ENCODE results near the gene KRTAP5-4. TPM values are rescaled to one million over a fixed set of nuclear protein-coding genes. Genes with fewer than 3 reads are reported as not detected.
"Not testable (repeated sequence)": the region's sequence is repeated elsewhere in the genome, so short reads cannot be mapped to it uniquely, and the experiment has no call there.

The KRTAP5-4 gene, protein sequence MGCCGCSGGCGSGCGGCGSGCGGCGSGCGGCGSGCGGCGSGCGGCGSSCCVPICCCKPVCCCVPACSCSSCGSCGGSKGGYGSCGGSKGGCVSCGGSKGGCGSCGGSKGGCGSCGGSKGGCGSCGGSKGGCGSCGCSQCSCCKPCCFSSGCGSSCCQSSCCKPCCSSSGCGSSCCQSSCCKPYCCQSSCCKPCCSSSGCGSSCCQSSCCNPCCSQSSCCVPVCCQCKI
- total RNA-seq (2021) (not detected in 2 replicates), Bru-seq, nascent RNA (not detected), BruChase-seq, experiment 1, labeled RNA remaining after a 2-hour chase (not detected), BruChase-seq, experiment 2, labeled RNA remaining after a 6-hour chase (not detected)
- long read RNA-seq: 0 reads

DNA sequence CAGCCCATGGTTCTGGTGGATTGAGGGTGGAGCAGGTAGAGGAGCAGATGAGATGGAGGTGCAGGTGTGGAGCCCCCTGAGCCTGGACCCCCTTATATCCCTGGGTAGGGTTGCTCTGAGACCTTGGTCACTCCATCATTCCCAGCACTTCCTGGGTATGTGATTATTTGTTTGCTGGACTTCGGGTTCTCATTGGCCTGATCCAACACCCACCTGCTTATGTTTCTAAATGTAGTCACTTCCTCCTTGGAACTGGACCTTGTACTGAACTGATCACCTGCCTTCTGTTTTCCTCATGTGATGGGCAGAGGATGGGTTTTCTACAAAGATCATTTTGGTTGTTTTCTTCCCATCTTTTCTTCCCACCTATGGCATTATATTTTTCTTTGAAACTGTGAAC lies at the start of gene KRTAP5-4:
TSS of gene KRTAP5-4 (minus strand) at position 53 of the 400 bp plus-strand sequence. CDS start at position 8, 45 bp downstream.
- no peak for DNase-seq (ENCODE audit: low spot score)
- Histone ChIP-seq H3K27ac (ENCODE audit: low read depth, low read length, poor library complexity, severe bottlenecking) (no peak within 1 kb of the TSS), H3K9me3 (ENCODE audit: low read depth, low read length, poor library complexity, severe bottlenecking) (no peaks in the 10 kb centered on the region), H3K4me1 (ENCODE audit: insufficient read depth, low read length, poor library complexity, severe bottlenecking) (no peaks in the 10 kb centered on the region), H3K36me3 (ENCODE audit: insufficient read depth, low read length, poor library complexity, severe bottlenecking) (no peaks in the 10 kb centered on the region), H3K27me3 (replicated peaks; ENCODE audit: insufficient read depth, low read depth, low read length, poor library complexity) (no peaks in the 10 kb centered on the region), H3K4me3 (ENCODE audit: low read depth, low read length, poor library complexity, severe bottlenecking) (no peak within 1 kb of the TSS)
- TF ChIP-seq, protein P1, sequence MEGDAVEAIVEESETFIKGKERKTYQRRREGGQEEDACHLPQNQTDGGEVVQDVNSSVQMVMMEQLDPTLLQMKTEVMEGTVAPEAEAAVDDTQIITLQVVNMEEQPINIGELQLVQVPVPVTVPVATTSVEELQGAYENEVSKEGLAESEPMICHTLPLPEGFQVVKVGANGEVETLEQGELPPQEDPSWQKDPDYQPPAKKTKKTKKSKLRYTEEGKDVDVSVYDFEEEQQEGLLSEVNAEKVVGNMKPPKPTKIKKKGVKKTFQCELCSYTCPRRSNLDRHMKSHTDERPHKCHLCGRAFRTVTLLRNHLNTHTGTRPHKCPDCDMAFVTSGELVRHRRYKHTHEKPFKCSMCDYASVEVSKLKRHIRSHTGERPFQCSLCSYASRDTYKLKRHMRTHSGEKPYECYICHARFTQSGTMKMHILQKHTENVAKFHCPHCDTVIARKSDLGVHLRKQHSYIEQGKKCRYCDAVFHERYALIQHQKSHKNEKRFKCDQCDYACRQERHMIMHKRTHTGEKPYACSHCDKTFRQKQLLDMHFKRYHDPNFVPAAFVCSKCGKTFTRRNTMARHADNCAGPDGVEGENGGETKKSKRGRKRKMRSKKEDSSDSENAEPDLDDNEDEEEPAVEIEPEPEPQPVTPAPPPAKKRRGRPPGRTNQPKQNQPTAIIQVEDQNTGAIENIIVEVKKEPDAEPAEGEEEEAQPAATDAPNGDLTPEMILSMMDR (conservative IDR thresholded peaks at IDR 0.05; ENCODE audit: low read depth, low read length): no peak
- TF ChIP-seq EZH2 (IDR thresholded peaks at IDR 0.05; ENCODE audit: borderline replicate concordance, low read depth, low read length, poor library complexity, severe bottlenecking): no peak
- no TSS peak for BruUV-seq (replicated peaks)
- ChIA-PET CTCF (no interaction called here), POLR2A (ENCODE audit: low non-redundant PET) (no interaction called here)
- intact Hi-C loops (cut with micrococcal nuclease; ENCODE audit: unreplicated experiment): loop anchor here (10.0 kb wide), 1 partner anchor 77 kb away; no protein-coding TSS in a partner anchor

DNA sequence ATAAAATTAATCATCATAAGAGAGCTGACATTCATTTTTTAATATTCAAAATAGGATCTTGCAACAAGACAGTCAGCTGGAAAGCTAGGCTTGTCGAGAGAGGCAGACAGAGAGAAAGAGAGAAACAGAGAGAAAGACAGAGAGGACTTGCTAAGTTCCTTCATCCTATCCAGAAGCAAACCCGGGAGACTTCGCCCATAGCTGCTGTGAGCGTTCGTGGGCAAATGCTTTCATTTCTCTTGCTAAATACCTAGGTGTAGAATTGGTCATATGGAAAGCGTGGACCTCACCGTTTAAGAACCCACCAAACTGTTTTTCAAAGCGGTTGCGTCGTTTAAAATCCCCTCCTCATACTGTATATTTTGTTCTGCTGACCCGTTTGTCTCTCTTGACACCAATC lies 49.7 kb upstream of the KRTAP5-4 start:
- H3K27ac ChIP-seq (ENCODE audit: low read depth, low read length, poor library complexity, severe bottlenecking): no peak overlapping the region
- CTCF ChIA-PET: interaction anchor here (0.6 kb wide), 1 partner anchor 271 kb away, joined by 3 read pairs; no protein-coding TSS in a partner anchor
- H3K27me3 ChIP-seq (replicated peaks; ENCODE audit: insufficient read depth, low read depth, low read length, poor library complexity): peaks cover 78% of the 10 kb centered on the region

DNA sequence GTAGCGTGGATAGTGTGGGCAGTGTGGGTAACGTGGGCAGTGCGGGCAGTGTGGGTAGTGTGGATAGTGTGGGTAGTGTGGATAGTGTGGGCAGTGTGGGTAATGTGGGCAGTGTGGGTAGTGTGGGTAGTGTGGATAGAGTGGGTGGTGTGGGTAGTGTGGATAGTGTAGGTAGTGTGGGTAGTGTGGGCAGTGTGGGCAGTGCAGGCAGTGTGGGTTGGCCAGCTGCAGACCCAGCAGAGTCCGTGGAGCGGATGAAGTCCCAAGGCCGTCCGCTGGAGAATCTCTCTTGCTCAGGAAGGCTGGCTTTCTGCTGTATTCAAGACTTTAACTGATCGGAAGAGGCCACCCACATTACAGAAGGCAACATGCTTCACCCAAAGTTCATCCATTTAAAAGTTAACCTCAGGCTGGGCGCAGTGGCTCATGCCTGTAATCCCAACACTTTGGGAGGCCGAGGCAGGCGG lies 49.0 kb upstream of the KRTAP5-4 start:
- TF ChIP-seq, protein P1 (conservative IDR thresholded peaks at IDR 0.05; ENCODE audit: low read depth, low read length): no peak
- no peak for TF ChIP-seq EZH2 (IDR thresholded peaks at IDR 0.05; ENCODE audit: borderline replicate concordance, low read depth, low read length, poor library complexity, severe bottlenecking)
- ChIA-PET POLR2A (ENCODE audit: low non-redundant PET) (no interaction called here), CTCF (no interaction called here)
- no peaks in the 10 kb centered on the region for H3K4me1 ChIP-seq (ENCODE audit: insufficient read depth, low read length, poor library complexity, severe bottlenecking)
- H3K36me3 ChIP-seq (ENCODE audit: insufficient read depth, low read length, poor library complexity, severe bottlenecking): no peaks in the 10 kb centered on the region
- BruUV-seq (replicated peaks): no TSS peak
- intact Hi-C loops (cut with micrococcal nuclease; ENCODE audit: unreplicated experiment): no loop called here
- H3K4me3 ChIP-seq (ENCODE audit: low read depth, low read length, poor library complexity, severe bottlenecking): no peak overlapping the region
- DNase-seq (ENCODE audit: low spot score): no peak
- H3K27ac ChIP-seq (ENCODE audit: low read depth, low read length, poor library complexity, severe bottlenecking): no peak overlapping the region
- no peaks in the 10 kb centered on the region for H3K9me3 ChIP-seq (ENCODE audit: low read depth, low read length, poor library complexity, severe bottlenecking)
- peaks cover 71% of the 10 kb centered on the region for H3K27me3 ChIP-seq (replicated peaks; ENCODE audit: insufficient read depth, low read depth, low read length, poor library complexity)

More for the DNA sequence above, 49.7 kb upstream of the KRTAP5-4 start:
- BruUV-seq (replicated peaks): no TSS peak
- Histone ChIP-seq H3K36me3 (ENCODE audit: insufficient read depth, low read length, poor library complexity, severe bottlenecking) (no peaks in the 10 kb centered on the region), H3K9me3 (ENCODE audit: low read depth, low read length, poor library complexity, severe bottlenecking) (no peaks in the 10 kb centered on the region), H3K4me3 (ENCODE audit: low read depth, low read length, poor library complexity, severe bottlenecking) (no peak overlapping the region), H3K4me1 (ENCODE audit: insufficient read depth, low read length, poor library complexity, severe bottlenecking) (no peaks in the 10 kb centered on the region)
- no peak for DNase-seq (ENCODE audit: low spot score)
- POLR2A ChIA-PET (ENCODE audit: low non-redundant PET): no interaction called here
- intact Hi-C loops (cut with micrococcal nuclease; ENCODE audit: unreplicated experiment): no loop called here
- TF ChIP-seq, protein P1 (conservative IDR thresholded peaks at IDR 0.05; ENCODE audit: low read depth, low read length): no peak
- no peak for TF ChIP-seq EZH2 (IDR thresholded peaks at IDR 0.05; ENCODE audit: borderline replicate concordance, low read depth, low read length, poor library complexity, severe bottlenecking)

DNA sequence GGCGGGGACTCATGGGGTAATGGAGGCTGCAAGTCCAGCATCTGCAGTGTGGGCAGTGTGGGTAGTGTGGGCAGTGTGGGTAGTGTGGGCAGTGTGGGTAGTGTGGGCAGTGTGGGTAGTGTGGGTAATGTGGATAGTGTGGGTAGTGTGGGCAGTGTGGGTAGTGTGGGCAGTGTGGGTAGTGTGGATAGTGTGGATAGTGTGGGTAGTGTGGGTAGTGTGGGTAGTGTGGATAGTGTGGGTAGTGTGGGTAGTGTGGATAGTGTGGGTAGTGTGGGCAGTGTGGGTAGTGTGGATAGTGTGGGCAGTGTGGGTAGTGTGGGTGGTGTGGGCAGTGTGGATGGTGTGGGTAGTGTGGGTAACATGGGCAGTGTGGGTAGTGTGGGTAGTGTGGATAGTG lies 48.5 kb upstream of the KRTAP5-4 start:
- H3K4me3 ChIP-seq (ENCODE audit: low read depth, low read length, poor library complexity, severe bottlenecking); BruUV-seq (replicated peaks); H3K27ac ChIP-seq (ENCODE audit: low read depth, low read length, poor library complexity, severe bottlenecking); H3K9me3 ChIP-seq (ENCODE audit: low read depth, low read length, poor library complexity, severe bottlenecking); DNase-seq (ENCODE audit: low spot score); H3K4me1 ChIP-seq (ENCODE audit: insufficient read depth, low read length, poor library complexity, severe bottlenecking); CTCF ChIA-PET; intact Hi-C loops (cut with micrococcal nuclease; ENCODE audit: unreplicated experiment); POLR2A ChIA-PET (ENCODE audit: low non-redundant PET); H3K36me3 ChIP-seq (ENCODE audit: insufficient read depth, low read length, poor library complexity, severe bottlenecking): not testable (repeated sequence)
- H3K27me3 ChIP-seq (replicated peaks; ENCODE audit: insufficient read depth, low read depth, low read length, poor library complexity): peaks cover 66% of the 10 kb centered on the region

All from A673 (cell line).